ENCODE results near the gene PCMT1. TPM values are rescaled to one million over a fixed set of nuclear protein-coding genes. Genes with fewer than 3 reads are reported as not detected.

Gene PCMT1
- total and polyA plus RNA-seq, 9 of the 15 experiments (the other 6 are each of a cell fraction or from before 2014, with no cell fraction given): 217 to 541 (median 327) TPM

DNA sequence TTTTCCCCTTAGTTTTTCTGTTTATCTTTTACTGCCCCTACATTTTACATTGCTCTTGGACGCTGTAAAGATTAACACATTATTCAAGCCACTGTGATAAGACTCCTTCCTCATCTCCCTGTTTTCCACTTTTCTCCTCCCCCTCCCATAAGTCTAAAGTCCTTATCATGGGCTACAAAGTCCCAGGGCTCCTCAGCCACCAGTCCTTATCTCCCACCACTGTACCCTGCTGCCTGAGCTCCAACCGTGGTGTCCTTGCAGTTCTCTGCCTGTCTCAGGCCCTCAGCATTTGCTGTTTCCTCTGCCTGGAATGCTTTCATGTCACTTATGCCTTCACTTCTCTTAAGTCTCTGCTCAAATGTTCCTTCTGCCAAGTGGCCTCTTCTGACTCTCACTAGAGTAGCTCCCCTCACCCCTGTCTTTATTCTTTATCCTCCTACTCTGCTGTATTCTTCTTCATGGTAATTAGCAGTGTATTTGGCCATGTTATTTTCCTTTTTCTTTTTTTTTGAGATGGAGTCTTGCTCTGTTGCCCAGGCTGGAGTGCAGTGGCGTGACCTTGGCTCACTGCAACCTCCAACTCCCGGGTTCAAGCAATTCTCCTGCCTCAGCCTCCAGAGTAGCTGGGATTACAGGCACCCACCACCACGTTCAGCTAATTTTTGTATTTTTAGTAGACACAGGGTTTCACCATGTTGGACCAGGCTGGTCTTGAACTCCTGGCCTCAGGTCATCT lies 20.9 kb upstream of the PCMT1 start (continued):
- TF ChIP-seq, protein P1, sequence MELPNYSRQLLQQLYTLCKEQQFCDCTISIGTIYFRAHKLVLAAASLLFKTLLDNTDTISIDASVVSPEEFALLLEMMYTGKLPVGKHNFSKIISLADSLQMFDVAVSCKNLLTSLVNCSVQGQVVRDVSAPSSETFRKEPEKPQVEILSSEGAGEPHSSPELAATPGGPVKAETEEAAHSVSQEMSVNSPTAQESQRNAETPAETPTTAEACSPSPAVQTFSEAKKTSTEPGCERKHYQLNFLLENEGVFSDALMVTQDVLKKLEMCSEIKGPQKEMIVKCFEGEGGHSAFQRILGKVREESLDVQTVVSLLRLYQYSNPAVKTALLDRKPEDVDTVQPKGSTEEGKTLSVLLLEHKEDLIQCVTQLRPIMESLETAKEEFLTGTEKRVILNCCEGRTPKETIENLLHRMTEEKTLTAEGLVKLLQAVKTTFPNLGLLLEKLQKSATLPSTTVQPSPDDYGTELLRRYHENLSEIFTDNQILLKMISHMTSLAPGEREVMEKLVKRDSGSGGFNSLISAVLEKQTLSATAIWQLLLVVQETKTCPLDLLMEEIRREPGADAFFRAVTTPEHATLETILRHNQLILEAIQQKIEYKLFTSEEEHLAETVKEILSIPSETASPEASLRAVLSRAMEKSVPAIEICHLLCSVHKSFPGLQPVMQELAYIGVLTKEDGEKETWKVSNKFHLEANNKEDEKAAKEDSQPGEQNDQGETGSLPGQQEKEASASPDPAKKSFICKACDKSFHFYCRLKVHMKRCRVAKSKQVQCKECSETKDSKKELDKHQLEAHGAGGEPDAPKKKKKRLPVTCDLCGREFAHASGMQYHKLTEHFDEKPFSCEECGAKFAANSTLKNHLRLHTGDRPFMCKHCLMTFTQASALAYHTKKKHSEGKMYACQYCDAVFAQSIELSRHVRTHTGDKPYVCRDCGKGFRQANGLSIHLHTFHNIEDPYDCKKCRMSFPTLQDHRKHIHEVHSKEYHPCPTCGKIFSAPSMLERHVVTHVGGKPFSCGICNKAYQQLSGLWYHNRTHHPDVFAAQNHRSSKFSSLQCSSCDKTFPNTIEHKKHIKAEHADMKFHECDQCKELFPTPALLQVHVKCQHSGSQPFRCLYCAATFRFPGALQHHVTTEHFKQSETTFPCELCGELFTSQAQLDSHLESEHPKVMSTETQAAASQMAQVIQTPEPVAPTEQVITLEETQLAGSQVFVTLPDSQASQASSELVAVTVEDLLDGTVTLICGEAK (IDR thresholded peaks at IDR 0.05): no peak
- TF ChIP-seq, protein P1 (CRISPR knock-in tag; IDR thresholded peaks at IDR 0.05): no peak
- TF ChIP-seq RCOR1 (IDR thresholded peaks at IDR 0.05; ENCODE audit: borderline replicate concordance in 1 of 2, low read depth in 2 of 2, low read length in 2 of 2) (peak in 1 of 2 experiments; percentile 92; a peak in 3 of 4 replicates), PCBP1 (IDR thresholded peaks at IDR 0.05; ENCODE audit: low read depth, low read length, poor library complexity, severe bottlenecking) (no peak), ZNF57 (CRISPR knock-in tag; IDR thresholded peaks at IDR 0.05) (0 out of 2 replicates have a peak, but pooled peaks have one; percentile 49), ZNF316 (IDR thresholded peaks at IDR 0.05) (peak; percentile 32; the same call in 1 of the 2 replicates), TEAD4 (IDR thresholded peaks at IDR 0.05; ENCODE audit: low read length) (peak; percentile 90), TEAD4 (CRISPR knock-in tag; IDR thresholded peaks at IDR 0.05; ENCODE audit: borderline replicate concordance) (no peak), NEUROD1 (IDR thresholded peaks at IDR 0.05; ENCODE audit: borderline replicate concordance, low read depth, low read length, partially characterized antibody) (peak; percentile 86), SUPT5H (IDR thresholded peaks at IDR 0.05) (peak; percentile 67)
- TF ChIP-seq, protein P2, sequence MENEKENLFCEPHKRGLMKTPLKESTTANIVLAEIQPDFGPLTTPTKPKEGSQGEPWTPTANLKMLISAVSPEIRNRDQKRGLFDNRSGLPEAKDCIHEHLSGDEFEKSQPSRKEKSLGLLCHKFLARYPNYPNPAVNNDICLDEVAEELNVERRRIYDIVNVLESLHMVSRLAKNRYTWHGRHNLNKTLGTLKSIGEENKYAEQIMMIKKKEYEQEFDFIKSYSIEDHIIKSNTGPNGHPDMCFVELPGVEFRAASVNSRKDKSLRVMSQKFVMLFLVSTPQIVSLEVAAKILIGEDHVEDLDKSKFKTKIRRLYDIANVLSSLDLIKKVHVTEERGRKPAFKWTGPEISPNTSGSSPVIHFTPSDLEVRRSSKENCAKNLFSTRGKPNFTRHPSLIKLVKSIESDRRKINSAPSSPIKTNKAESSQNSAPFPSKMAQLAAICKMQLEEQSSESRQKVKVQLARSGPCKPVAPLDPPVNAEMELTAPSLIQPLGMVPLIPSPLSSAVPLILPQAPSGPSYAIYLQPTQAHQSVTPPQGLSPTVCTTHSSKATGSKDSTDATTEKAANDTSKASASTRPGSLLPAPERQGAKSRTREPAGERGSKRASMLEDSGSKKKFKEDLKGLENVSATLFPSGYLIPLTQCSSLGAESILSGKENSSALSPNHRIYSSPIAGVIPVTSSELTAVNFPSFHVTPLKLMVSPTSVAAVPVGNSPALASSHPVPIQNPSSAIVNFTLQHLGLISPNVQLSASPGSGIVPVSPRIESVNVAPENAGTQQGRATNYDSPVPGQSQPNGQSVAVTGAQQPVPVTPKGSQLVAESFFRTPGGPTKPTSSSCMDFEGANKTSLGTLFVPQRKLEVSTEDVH (IDR thresholded peaks at IDR 0.05; ENCODE audit: low read depth, partially characterized antibody): peak; percentile 75
- TF ChIP-seq, protein P3, sequence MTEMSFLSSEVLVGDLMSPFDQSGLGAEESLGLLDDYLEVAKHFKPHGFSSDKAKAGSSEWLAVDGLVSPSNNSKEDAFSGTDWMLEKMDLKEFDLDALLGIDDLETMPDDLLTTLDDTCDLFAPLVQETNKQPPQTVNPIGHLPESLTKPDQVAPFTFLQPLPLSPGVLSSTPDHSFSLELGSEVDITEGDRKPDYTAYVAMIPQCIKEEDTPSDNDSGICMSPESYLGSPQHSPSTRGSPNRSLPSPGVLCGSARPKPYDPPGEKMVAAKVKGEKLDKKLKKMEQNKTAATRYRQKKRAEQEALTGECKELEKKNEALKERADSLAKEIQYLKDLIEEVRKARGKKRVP (CRISPR knock-in tag; IDR thresholded peaks at IDR 0.05): peak; percentile 72; the same call in 1 of the 2 replicates
